NCI-H345 treated with DMSO at 0.1 percent for 48 hours (cell line): Measurements from ENCODE around the gene MOSPD2.

Experiments used
- DNase-seq: peaks from one replicate; lab custom pipeline; 2025; ENCODE audit not compliant: unreplicated experiment; lab: John Stamatoyannopoulos, UW

MOSPD2 gene

DNA sequence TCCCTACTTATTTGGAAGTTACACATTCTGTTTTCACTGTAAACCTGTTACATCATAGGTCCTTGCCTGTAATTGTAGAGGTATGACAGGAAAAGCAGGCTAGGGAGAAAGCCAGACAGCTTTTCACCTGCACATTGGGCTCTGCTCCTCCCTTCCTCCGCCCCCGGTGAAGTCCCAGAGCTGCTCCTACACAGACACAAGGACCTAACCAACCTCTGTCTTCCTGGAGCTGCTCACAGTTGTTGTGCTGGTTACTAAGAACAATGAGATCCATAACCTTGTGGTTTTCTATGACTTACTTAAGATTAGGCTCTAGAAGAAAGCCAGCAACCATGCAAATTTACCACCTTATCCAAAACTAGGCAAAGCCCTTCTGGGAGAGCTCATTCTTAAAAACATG is 40.0 kb downstream of the MOSPD2 start:
- no peak for DNase-seq

DNA sequence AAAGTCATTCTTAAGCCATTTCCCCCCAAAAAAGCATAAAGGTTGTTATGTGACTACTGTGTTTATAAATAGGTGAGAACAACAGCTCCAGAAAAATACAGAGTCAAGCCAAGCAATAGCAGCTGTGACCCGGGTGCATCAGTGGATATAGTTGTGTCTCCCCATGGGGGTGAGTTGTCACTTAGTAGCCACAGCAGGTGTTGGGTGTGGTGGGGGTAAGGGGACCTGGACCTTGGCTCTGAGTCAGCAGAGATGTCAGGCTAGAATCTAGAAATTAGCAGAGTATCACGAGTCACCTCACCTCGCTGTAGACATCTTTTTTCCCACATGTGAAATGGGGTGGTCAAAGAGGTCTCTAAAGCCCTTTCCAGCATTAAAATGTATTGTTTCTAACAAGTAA is 42.4 kb downstream of the MOSPD2 start:
- DNase-seq = no peak

DNA sequence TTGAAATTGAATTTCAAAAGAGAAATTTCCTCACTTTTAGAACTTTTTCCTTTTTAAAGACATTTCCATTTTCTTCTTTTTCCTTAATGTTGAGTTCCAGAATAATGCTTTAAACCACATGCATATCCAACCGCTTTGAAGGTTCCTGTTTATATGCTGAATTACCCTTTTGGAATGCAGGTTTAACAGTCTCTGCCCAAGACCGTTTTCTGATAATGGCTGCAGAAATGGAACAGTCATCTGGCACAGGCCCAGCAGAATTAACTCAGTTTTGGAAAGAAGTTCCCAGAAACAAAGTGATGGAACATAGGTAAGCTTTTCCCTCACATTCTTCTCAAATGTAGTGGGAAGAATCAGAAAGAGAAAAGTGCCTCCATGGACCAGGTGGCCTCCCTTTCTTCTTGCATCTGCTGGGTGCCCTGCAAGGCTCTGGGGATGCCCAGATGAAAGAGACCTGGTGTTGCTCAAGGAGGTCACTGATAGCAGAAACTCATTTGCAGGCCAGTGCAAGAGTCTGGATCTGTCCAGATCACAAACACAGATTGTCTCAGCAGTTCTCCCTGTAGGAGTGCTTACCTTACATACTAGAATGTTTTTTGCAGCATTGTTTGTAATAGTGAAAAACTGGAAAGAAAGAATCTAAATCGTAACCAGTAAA is 42.9 kb downstream of the MOSPD2 start:
- DNase-seq = no peak

DNA sequence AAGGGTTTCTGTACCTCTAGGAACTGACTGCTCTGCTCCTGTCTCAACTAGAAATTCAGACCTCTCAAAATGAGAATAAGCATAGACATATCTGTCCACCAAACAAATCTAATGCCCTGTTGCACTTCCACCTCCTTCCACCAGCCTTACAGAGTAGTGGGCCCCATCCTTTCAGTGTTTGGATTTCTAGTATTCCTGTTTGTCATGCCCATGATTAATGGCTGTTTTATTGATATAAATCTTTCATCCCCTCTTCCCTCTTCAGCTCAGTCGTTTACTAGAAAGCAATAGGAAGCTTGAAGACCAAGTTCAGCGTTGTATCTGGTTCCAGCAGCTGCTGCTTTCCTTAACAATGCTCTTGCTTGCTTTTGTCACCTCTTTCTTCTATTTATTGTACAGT is 46.2 kb downstream of the MOSPD2 start:
- DNase-seq = no peak

DNA sequence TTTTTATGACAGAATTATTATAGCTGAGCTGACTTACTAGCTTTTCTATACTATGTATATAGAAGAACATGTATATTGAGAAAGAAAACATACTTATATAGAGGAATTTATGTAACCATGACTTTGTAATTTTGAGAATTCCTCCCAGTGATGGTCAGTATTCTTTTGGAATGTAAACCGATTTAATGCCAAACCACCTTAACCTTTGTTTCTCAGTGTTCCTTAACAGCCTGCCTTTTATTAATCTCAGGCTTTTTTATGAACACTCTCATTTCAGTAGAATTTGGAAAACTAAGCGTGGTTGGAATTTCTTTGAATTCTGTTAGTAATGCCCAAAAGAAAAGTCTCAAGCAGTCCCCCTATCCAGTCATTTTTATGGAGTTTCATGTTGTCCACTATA is 47.0 kb downstream of the MOSPD2 start:
- DNase-seq = no peak

DNA sequence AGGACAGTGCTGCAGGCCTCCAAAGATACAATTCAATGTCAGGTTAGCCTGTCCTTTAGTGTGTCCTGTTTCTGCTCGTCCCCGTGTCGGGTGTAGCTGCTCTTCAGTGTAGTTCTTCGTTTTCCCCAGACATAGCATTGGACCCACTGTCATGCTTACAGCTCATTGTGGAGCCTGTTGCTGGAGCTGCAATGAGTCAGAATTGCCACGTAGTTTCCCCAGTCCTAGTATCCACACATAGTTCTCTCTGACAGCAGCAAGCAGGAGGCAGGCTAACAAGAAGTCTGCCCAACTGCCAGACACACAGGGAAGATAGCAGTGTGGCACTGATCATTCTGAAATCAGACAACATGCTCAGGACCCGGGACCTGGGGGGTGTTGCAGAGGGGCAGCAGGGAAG is 49.2 kb downstream of the MOSPD2 start:
- no peak for DNase-seq

DNA sequence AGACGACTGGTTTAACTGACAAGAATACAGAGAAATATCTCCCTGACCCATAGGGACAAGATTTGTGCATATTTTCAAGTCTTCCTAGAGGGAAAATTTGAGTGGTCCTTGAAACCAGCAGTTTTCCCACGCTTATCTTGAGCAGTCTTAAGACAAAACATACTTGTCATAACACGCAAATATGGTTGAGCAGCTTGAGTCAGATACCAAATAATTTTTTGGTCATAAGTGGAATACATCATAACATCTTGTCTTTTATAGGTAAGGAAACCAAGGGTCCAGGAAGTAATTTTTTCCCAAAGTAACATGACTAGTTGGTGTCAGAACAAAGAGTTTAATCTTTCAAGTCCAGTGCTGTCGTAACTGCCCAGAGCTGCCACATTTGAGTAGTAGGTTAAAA is 50.5 kb downstream of the MOSPD2 start:
- DNase-seq = no peak

DNA sequence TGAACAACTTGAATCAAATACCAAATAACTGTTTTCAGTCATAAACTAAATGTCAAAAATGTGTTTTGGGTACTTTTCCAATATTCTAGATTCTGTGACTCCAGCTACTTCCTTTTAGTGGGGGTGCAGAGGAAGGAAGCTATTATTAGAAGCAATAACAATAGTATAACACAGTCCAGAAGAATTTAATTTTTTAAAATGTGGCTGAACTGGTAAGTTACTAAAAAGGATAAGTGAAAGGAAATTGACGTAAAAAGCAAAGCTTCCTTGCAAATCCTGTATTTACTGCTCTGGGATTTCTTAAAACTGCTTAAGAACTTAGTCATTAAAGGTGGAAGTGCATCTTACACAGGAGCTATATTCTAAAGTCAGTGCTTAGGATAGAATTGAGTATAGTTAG is 53.2 kb downstream of the MOSPD2 start:
- no peak for DNase-seq

DNA sequence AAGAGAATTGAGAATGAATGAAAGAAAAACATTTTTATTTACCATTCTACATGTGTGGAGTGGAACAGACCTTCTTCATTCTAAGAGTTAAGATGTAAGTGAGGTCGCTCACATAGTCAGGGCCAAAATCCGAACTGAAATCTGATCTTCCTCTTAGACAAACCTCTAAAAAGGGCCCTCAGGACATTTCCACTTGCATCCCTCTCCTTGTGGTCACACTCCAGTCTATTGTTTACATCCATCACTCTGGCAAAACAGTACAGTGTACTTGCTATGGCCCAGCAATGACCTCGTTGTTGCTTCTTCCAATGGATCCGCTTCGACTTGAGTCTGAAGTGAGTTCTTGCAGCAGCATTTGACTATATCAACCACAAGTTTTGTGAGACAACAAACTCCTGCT is 54.2 kb downstream of the MOSPD2 start:
- DNase-seq = no peak

DNA sequence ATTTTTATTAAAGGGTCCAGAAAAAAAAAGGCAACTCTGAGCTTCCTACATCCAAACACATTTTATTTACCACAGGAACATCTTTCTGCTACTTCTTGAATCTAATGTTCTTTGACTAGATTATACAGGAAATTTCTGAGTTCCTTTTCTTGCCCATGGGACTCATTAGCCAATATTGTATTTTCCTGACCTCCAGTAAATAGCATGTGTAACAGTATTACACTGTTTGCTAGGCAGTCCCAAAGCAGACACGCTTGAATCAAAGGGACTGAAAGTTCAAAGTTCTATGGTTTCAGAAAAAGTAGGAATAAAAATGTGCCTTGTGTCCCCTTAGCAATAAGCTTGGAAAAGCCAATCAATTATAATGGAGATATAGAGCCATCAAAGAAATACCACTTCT is 57.4 kb downstream of the MOSPD2 start:
- DNase-seq = no peak

DNA sequence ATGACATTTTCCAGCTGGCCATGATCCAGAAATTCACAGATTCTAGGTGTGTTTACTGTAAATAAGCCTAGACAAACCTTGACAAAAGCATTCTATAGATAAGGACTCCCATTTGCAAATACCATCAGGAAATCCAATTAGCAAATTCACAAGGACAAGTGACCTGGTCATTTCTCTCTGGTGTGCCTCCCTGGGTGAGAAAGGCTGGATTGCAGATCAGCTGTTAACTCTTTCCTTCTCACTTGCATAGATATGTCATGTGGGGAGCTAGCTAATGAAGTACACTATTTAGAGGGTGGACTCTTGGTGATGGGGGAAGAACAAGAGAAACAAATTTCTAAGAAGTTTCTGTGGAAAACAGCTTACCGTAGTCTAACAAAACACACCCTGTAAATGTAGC is 58.9 kb downstream of the MOSPD2 start:
- no peak for DNase-seq

DNA sequence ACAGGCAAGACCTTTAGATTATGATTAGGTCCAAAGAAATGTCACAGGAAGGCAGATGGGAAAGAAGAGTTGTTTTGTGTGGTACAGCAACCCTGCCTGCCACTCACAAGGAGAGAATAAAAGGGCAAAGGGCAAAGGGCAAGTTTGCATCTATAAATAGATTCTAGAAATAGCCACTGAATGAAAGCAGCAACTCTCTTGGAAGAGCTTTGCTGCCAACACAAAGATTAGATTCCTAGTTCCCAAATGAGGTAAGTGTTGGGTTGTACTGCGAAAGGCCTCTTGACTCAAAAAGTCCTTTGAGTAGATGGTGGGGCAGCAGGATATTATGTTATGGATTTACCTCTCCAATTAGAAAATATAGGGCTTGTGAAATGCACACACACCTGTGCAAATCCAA is 61.2 kb downstream of the MOSPD2 start:
- no peak for DNase-seq

DNA sequence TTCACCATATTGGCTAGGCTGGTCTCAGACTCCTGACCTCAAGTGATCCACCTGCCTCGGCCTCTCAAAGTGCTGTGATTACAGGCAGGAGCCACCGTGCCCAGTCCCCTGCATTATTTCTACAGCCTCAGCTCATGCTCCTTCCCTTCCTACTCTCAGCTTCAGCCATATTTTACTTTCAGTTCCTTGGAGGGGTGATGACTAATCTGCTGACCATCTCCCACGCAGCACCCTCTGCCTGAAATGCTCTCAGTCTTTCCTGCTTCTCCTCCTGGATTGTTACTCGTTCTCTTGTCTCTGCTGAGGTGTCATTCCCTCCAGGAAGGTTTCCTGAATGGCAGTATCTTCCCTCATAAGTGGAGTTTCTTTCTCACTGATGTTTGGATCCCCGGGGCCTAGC is 63.3 kb downstream of the MOSPD2 start:
- DNase-seq = no peak

DNA sequence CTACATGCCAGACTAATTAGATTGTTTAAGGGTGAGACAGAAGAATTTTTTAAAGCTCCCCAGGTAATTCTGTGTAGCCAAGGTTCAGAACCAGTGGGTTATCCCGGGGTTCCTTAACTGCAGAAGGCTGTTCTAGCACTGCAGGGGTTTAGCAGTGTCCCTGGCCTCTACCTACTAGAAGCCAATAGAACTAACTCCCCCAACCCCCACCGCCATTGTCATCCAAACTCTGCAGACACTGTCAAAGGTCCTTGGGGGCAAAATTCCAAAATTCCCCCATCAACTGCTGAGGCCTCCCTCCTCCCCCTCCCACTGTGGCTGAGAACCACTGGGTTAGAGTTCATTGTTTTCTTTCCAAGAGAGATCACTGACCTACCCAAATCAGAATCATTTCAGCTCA is 66.4 kb downstream of the MOSPD2 start:
- no peak for DNase-seq

DNA sequence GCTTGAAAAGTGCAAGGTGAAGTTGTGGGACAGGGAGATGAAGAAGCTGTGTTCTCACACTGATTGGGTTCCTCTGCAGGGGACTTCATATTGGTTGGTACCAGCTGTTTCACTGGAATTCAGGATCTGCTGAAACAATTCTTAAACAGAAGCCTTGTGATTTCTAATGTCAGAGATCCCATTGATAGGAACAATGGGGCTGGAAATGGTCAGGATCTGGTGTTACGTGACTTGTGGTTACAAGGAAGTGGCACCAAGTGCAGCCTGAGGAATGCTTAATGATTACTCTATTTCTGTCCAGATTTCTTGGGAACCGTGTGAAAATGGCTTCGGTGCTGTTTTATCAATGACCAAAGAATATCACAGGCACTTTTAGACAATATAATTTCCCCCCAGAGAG is 68.1 kb downstream of the MOSPD2 start:
- no peak for DNase-seq

DNA sequence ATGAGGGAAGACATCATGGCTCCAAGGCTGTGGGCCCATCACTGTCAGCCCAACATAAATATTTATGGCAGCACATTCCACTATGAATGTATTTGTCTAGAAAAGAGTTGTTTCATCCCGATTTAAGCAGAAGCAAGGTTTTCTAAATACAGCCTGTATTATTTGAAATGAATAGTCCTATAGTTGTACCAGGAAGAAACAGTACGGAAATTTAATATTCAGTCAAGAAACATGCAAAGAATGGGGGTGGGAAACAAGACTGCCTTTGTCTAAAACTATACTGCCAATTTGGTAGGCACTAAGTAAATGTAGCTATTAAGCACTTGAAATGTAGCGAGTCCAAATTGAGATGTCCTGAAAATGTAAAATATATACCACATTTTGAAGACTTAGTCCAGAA is 69.1 kb downstream of the MOSPD2 start:
- no peak for DNase-seq

DNA sequence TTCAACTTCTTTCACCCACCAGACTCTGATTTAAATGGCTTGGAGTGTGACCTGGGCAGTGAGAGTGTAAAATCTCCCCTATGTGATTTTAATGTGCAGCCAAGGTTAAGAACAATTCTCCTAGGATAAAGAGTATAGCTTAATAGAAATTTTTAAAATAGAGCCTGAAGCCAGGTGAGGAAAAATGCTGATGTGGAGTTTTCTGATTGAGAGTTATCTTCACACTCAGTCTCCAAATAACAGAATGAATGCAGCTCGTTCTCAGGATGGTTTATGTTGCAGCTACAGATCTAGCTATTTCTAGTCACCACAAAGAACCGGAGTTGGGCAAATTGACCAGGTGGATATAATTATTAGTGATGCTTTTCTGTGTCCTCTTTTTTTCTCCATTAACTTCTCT is 70.7 kb downstream of the MOSPD2 start:
- no peak for DNase-seq

DNA sequence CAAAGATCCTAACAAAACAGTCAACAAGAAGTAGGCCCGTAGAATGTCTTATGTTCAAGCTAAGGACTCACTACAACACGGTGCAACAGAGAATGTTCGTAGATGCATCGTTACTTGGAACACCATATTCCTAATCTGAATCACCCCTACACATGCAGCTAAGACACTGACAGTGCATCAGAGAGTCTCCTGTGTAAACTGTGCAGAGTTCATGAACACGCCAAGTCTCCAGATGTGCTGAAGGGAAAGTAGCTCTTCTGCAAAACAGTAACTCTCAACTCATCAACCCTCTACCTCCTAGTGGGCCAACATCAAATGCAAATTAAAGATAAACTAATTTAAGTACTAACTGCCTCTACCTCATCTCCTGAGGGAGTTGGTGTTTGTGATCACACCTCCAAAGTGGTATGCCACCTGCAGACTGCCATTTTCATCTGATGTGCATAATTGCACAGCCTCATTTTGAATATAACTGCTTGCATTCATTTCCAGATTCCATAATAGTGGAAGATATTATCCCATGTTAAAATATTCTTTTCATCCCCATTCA is 73.5 kb downstream of the MOSPD2 start:
- DNase-seq = no peak

DNA sequence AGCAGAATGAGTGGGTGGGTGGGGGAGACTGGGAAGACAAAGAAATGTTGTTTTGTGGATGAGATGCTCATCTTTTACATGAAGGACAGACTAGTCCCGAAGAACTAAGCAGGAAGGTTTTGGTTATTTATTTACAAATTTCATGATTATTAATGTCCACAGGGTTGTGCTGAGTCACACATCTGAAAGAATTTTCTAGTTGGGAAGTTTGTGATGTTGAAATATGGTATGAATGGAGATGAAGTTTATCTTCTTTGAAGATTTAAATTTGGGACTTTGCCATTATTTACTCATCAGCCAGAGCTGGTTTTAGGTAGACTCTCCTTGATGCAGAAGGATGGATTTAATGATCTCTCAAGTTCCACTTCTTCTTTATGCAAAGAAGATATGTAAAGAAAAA is 75.5 kb downstream of the MOSPD2 start:
- no peak for DNase-seq

DNA sequence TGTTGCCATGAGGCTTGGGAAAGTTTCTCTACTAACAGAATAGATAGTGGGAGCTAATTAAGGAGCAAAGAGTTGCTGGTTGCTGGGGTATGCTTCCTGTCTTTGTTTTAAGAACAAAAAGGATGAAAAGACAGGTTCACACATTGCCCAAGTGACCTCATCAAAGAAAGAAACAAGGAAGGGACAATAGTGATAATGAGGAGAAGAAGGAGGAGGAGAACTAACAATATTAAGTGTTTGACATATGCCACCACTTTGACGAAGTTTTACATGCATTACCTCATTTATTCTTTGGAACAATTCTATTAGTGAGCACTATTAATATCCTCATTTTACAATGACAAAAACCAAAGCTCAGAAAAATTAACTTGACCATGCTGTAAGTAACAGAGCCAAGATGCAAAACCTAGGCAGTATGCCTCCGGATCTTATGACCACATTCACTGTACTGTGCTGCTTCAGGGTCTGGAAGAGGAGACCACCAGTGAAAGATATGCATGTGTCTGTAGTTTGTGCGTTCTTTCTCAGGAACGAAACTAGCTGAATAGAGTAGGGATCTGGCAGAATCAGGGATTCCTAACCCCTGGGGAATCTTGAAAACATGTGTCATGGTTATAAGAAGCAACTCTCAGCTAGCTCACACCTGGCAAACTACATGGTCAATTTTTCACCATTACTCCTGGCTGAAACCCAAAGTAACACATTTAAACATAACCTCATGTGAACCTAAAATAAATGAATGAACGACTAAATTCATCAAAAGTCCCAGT is 83.8 kb downstream of the MOSPD2 start:
- DNase-seq = no peak

DNA sequence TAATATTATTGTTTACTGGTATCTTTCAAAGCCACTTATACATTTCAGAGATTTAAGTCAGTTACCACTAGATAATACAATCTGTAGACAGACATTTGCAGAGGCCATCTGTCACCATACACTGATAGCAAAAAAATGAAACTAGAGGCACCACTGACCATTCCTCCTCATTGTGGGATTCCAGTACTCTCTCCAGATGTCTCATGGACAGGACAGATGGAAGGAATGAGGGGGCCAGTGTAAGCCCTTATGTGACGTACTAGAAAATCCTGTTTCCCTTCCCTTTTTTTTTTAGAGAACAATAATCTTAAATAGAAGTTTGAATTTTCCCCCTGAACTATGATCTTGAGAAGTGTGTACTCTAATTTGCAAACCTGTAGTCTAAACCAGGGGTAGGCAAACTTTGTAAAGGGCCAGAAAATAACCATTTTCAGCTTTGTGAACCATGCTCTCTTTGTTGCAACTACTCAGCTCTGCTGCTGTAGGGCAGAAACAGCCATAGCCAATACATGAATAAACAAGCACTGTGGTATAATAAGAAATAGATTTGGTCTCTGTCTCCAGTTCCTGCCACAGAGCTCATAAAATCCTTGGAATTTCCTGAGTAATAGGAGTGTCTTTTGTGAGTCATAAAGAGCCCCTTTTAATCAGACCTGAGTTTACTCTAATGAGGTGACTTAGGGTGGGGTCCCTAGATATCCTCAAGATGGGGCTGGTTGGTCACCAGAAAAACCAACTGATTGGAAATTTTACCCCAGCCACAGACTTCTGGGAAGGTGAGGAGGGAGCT is 90.4 kb downstream of the MOSPD2 start:
- DNase-seq = no peak

DNA sequence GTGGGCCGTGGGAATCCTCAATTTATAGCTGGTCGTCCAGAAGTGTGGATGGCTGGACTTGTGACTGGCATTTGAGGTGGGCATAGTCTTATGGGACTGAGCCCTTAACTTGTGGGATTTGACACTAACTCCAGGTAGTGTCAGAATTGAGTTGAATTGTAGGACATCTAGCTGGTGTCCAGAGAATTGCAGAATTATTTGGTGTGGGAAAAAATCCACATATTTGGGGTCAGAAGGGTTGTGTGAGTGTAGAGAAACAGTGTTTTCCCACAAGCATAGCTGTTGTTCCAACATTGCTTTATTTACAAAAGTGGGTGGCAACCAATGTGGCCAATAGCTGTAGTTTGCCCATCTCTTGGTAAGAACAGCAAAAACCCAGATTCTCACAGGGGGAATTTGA is 91.3 kb downstream of the MOSPD2 start:
- DNase-seq = no peak
